Fibroblast of pulmonary artery (primary cell): ENCODE measurements around the gene AMDHD1.
A peak's percentile ranks its signal among the peaks of the same experiment; 100 is the strongest.

Experiments used
- DNase-seq: peaks from one replicate; pipeline ENCODE4 v3.0.0-alpha.2; 2010; ENCODE audit warnings: low read depth
- H3K4me3 ChIP-seq: replicated peaks from 2 replicates; pipeline ENCODE4 v1.5.1; 2011; ENCODE audit warnings: low read depth, mild to moderate bottlenecking, control low read depth, low read length, moderate library complexity
- TF ChIP-seq, protein P1 (sequence below): IDR thresholded peaks from 2 replicates; pipeline ENCODE4 v1.5.1; 2011; ENCODE audit warnings: mild to moderate bottlenecking, control low read depth, low read length, inconsistent platforms; ENCODE audit errors: missing control alignments

AMDHD1 gene, protein sequence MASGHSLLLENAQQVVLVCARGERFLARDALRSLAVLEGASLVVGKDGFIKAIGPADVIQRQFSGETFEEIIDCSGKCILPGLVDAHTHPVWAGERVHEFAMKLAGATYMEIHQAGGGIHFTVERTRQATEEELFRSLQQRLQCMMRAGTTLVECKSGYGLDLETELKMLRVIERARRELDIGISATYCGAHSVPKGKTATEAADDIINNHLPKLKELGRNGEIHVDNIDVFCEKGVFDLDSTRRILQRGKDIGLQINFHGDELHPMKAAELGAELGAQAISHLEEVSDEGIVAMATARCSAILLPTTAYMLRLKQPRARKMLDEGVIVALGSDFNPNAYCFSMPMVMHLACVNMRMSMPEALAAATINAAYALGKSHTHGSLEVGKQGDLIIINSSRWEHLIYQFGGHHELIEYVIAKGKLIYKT

DNA sequence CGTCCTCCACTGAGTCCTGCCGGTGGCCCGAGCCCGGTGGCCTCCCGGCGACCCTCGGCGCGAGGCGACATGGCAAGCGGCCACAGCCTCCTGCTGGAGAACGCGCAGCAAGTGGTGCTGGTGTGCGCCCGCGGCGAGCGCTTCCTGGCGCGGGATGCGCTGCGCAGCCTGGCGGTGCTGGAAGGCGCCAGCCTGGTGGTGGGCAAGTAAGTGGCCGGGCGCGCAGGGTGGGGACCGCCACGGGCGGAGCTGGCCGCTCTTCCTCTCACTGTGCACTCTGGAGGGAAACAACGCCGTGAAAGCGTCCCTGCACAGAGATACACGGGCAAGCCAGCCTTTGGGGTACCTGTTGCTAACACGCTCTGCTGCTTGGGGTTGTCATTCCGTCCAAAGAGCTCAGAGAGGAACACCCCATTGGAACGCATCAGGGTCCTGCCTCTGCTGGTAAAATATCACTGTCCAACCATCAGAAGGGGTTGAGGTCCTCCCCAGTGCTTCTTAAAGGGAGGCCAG is at the start of gene AMDHD1:
Gene AMDHD1 (plus strand): TSS at position 2 of the 513 bp plus-strand sequence. CDS start 68 bp downstream, at position 70.
- peak within 1 kb of the TSS; percentile 60 for H3K4me3 ChIP-seq
- TF ChIP-seq, protein P1, sequence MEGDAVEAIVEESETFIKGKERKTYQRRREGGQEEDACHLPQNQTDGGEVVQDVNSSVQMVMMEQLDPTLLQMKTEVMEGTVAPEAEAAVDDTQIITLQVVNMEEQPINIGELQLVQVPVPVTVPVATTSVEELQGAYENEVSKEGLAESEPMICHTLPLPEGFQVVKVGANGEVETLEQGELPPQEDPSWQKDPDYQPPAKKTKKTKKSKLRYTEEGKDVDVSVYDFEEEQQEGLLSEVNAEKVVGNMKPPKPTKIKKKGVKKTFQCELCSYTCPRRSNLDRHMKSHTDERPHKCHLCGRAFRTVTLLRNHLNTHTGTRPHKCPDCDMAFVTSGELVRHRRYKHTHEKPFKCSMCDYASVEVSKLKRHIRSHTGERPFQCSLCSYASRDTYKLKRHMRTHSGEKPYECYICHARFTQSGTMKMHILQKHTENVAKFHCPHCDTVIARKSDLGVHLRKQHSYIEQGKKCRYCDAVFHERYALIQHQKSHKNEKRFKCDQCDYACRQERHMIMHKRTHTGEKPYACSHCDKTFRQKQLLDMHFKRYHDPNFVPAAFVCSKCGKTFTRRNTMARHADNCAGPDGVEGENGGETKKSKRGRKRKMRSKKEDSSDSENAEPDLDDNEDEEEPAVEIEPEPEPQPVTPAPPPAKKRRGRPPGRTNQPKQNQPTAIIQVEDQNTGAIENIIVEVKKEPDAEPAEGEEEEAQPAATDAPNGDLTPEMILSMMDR, result peak; percentile 2
- peak; percentile 40 for DNase-seq

DNA sequence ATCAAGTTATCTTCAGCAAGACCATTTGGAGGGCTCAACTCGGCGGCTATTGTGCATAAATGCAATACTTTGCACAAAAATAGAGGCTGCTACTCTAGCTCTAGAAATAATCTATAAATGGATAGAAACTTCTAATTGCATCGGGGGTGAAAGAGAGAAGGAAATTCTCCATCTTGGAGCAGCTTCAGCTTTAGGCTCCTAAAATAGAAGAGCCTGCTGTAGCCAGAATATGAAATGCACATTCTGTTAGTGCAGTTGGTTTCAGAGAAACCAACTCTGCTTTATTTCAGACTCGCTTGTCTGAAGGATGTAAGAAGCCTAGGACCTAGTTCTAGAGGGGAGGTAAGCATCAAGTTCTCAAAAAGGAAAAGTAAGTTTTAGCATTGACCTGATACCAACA is 46.3 kb upstream of the AMDHD1 start:
- no peak for DNase-seq
- H3K4me3 ChIP-seq, result no peak overlapping the region
- TF ChIP-seq, protein P1, result no peak

- TF ChIP-seq, protein P1, result no peak
- no peak for DNase-seq
- H3K4me3 ChIP-seq, result no peak overlapping the region
These were observed 45.0 kb upstream of the AMDHD1 start for GRCh38 chr12:95898081-95898480.

GRCh38 chr12:95908573-95908972 is 34.6 kb upstream of the AMDHD1 start:
- H3K4me3 ChIP-seq, result no peak overlapping the region
- DNase-seq, result peak; percentile 79
- TF ChIP-seq, protein P1, result no peak

GRCh38 chr12:95909871-95910270 is 33.3 kb upstream of the AMDHD1 start:
- no peak overlapping the region for H3K4me3 ChIP-seq
- no peak for DNase-seq
- TF ChIP-seq, protein P1, result no peak

DNA sequence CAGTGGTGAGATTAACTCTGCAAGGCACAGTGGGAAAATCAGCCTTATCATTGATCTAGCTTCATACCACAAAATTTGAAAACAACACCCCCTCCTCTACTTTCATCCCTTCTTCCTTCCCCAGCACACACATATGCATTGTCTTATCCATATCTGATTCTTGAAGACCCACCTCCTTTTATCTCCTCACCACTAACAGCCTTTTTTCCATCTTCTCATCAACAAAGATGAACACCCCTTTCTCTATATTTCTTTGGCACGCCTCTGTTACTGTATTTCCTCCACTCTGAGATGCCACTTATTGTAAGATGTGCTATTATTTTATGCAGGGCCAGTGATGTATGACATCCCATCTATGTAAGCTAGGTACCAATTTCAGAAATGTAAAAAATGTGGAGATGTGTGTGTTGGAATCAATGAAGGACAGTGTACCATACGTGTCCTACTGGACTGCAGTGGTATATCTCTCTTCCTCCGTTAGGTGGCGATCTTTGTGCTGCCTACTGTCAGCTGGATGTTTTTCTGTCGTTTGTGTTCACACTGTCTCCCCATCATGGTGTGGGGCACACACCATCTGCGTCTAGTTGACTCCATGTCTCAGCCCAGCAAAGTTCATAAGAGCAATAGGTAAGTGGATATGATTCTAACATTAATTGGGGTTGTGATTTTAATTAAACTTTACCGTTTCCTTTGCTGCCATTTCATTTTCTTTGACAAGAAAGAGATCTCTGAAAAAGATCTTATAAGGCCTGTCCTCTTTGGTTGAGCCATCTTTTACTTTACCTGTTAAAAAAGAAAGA is 24.7 kb upstream of the AMDHD1 start:
- TF ChIP-seq, protein P1, result peak; percentile 94
- DNase-seq, result peak; percentile 57
- no peak overlapping the region for H3K4me3 ChIP-seq
